NCI-H146 treated with DMSO at 0.1 percent for 48 hours (cell line): ENCODE measurements around the gene AKR1B15.

Experiments
- DNase-seq: peaks from one replicate; lab custom pipeline; 2025; ENCODE audit not compliant: unreplicated experiment; lab: John Stamatoyannopoulos, UW

The AKR1B15 gene

GRCh38 chr7:134613623-134614347 is 64.9 kb downstream of the AKR1B15 start:
- no peak for DNase-seq

- DNase-seq, result no peak
Measured at GRCh38 chr7:134616611-134617010, 67.7 kb downstream of the AKR1B15 start.

- DNase-seq, result no peak
Measured at GRCh38 chr7:134618756-134619530, 70.0 kb downstream of the AKR1B15 start.

DNA sequence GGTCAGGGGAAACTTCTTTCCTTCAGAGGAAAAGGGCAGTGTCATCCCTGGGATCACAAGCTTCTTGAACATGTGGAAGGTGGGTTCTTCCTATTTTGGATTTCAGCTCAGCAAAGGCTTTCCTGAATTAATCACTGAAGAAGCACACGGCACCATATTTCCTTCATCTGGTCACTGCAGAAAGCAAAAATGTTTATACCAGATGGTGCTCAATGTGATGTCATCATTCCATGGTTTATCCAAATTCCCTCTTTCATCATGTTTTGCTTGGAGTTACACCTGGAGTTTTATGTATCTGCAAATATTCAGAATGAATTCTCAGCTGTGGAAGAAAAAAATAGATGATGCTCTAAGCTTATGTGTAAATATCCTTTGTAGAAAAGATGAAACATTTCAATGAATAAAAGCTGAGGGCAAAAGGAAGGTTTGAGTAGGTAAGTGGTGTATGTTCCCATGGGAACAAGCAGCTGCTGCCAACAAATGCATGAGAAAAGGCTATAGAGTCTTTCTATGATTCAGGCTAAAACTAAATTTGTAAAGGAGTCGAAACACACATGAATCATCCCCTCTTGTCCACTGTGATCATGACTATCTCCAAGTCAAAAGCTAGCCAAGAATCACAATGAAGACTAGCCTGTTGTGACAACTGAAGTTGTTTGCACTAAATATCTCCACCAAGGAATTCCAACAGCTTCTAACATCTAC is 70.9 kb downstream of the AKR1B15 start:
- no peak for DNase-seq

DNA sequence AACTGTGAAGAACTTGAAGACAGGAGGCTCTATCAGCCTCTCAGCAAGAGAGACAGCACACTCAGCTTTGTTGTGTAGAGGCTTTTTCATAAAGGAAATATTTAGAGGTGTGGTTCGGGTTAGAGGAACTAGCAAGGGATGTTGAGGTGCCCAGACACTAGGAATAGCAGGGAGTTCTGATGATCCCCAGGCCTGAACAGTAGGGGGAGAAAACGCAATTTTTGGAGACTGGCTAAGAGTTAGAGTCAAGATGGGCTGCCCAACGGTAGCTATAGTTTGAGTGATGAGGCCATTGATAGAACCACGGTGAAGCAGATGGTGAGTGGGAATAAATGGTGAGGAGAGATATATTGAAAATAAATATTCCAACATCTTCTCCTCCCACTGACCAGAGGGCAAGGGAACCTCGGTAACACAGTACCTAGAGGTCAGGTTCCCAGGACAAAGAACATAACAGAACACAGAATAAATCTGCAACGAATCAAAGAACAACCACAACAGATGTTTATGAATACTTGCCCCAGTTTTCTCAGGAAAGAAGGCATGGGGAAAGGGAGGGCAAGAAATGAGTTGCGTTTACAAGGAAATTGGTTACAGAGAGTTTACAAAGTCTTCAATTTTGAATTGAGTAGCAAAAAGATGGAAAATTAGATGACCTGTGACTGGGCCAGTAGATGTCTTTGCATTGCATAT is 73.5 kb downstream of the AKR1B15 start:
- no peak for DNase-seq

DNA sequence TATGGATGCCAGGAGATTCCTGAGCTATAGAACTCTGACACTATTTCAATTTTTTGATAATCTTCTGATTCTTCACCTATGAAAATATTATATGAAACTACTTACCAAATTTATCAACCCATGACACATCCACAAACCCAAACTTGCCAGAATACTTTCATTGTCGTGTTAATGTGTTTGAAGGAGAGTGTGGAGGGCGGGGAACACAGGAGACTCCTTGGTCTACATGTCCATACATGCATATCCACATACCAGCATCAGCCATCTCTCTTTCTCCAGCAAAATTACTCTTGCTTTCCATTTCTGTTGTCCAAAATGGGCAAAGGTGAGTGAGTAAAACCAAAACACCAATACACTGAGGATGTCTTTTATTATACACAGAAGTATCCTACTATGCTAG is 74.3 kb downstream of the AKR1B15 start:
- DNase-seq, result no peak

GRCh38 chr7:134625550-134625949 is 76.6 kb downstream of the AKR1B15 start:
- no peak for DNase-seq

DNA sequence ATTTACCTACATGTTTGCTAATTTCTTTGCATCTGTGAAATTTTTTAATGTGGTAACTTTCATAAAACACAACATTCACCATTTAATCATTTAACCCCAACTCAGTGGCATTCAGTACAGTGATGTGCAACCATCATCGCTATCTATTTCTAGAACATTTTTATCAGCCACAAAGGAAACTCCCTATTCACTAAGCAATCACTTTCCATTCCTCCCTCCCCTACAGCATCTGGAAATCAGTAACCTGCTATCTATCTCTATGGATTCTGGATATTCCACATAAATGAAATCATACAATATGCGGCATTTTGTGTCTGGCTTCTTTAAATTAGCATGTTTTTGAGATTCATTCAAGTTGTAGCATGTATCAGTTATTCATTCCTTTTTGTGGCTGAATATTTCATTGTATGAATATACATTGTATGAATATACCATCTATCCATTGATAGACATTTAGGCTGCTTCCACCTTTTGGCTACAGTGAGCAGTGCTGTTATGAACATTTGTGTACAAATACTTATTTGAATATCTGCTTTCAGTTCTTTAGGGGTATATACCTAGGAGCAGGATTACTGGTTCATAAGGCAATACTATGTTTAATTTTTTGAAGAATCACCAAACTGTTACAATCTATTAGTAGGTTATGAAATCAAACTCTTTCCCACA is 78.3 kb downstream of the AKR1B15 start:
- no peak for DNase-seq

DNA sequence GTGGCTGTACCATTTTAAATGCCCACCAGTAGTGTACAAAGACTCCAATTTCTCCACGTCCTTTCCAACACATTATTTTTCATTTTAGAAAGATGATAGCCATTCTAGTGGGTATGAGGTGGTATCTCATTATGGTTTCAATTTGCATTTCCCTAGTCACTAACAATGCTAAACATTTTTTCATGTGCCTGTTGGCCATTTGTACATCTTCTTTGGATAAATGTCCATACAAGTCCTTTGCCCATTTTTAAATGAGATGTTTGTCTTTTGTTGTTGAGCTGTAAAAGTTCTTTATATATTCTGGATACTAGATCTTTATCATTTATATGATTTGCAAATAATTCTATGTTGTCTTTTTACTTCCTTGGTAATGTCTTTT is 78.9 kb downstream of the AKR1B15 start:
- DNase-seq, result no peak

- no peak for DNase-seq
Measured at GRCh38 chr7:134629445-134629844, 80.5 kb downstream of the AKR1B15 start.
